HEK293T (cell line): ENCODE results near the gene FERD3L.

Experiments used
- ARNT ChIP-seq: fragments of 450-650 bp; IDR thresholded peaks from 2 replicates; pipeline ENCODE4 v1.6.1; 2017; ENCODE audit warnings: mild to moderate bottlenecking
- BHLHE40 ChIP-seq: fragments of 450-650 bp; IDR thresholded peaks from 2 replicates; pipeline ENCODE4 v1.6.1; 2016; ENCODE audit warnings: mild to moderate bottlenecking, moderate library complexity, borderline replicate concordance
- CTBP1 ChIP-seq: fragments of 450-650 bp; IDR thresholded peaks from 2 replicates; pipeline ENCODE4 v1.6.1; 2016; ENCODE audit warnings: borderline replicate concordance
- ELF4 ChIP-seq: fragments of 450-650 bp; IDR thresholded peaks from 2 replicates; pipeline ENCODE4 v1.6.1; 2017; ENCODE audit warnings: antibody characterized with exemption
- FOXA1 ChIP-seq: fragments of 450-650 bp; IDR thresholded peaks from 2 replicates; pipeline ENCODE4 v1.6.1; 2016; ENCODE audit warnings: mild to moderate bottlenecking
- FOXK2 ChIP-seq: fragments of 450-650 bp; IDR thresholded peaks from 2 replicates; pipeline ENCODE4 v1.6.1; 2016; ENCODE audit warnings: mild to moderate bottlenecking
- FOXM1 ChIP-seq: fragments of 450-650 bp; IDR thresholded peaks from 2 replicates; pipeline ENCODE4 v1.6.1; 2017; ENCODE audit warnings: mild to moderate bottlenecking, borderline replicate concordance
- L3MBTL2 ChIP-seq: fragments of 450-650 bp; conservative IDR thresholded peaks from 2 replicates; pipeline ENCODE4 v1.6.1; 2016; ENCODE audit warnings: mild to moderate bottlenecking
- NFRKB ChIP-seq: fragments of 450-650 bp; IDR thresholded peaks from 2 replicates; pipeline ENCODE4 v1.6.1; 2016; ENCODE audit warnings: mild to moderate bottlenecking, moderate library complexity
- PKNOX1 ChIP-seq: fragments of 450-650 bp; IDR thresholded peaks from 2 replicates; pipeline ENCODE4 v1.6.1; 2016
- SP1 ChIP-seq: fragments of 450-650 bp; IDR thresholded peaks from 2 replicates; pipeline ENCODE4 v1.6.1; 2017
- TARDBP ChIP-seq: fragments of 450-650 bp; IDR thresholded peaks from 2 replicates; pipeline ENCODE4 v1.6.1; 2016

DNA sequence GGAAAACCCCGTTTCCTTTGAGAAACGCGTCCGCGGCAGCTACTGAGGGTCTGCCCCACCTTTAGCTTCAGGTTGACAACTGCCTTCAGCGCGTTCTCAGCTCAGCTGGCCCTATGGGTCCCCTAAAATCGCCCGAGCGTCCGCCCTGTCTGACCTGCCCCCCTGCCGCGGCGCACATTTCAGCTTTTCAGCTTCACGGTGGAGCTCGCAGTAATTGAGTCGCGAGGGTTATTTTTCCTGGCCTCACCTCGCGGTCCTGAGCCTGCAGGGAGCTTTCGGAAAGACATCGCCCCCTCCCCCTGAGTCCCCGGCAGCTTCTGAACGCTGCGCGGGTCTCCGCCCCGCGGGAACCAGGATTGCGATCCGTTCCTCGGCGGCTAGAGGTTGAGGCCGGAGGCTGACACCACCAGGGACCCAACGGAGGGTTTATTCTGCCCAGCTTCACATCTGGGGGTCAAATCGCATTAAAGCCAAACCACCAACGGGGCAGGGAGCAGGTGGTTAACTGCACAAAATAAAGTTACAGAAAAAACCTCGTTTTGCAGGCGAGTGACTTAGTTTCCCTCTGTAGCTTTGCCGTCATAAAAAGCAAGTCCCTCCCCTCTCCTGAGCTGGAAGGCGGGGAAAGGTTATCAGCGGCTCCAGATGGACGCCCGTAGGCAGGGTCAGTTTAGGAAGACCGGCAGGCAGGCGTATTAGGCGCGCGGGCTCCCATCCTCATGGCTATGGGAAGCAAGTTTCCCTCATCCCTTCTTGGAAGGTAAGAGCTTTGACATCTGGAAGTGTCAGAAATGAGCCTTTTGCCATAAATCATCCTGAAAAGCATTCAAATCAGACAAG is 38.8 kb downstream of the FERD3L start:
- TF ChIP-seq ARNT = no peak
- no peak for TF ChIP-seq TARDBP
- TF ChIP-seq FOXK2 = no peak
- no peak for TF ChIP-seq BHLHE40
- peak; percentile 53; the same call in 1 of the 2 replicates for TF ChIP-seq PKNOX1
- TF ChIP-seq FOXM1 = no peak
- TF ChIP-seq FOXA1 = no peak
- no peak for TF ChIP-seq NFRKB
- no peak for TF ChIP-seq SP1
- no peak for TF ChIP-seq CTBP1
- no peak for TF ChIP-seq L3MBTL2
- TF ChIP-seq ELF4 = no peak
